Ishikawa (cell line): ENCODE results near the gene RFX4.

Experiments
- CEBPB ChIP-seq: IDR thresholded peaks from 2 replicates; pipeline ENCODE4 v1.6.1; 2012
- CREB1 ChIP-seq: IDR thresholded peaks from 2 replicates; pipeline ENCODE4 v1.6.1; 2012; ENCODE audit warnings: low read depth
- EGR1 ChIP-seq: IDR thresholded peaks from 2 replicates; pipeline ENCODE4 v1.6.1; 2012
- EP300 ChIP-seq: IDR thresholded peaks from 2 replicates; pipeline ENCODE4 v1.6.1; 2012; ENCODE audit warnings: borderline replicate concordance
- FOXM1 ChIP-seq: IDR thresholded peaks from 2 replicates; pipeline ENCODE4 v1.6.1; 2012; ENCODE audit warnings: low read depth, borderline replicate concordance
- MAX ChIP-seq: IDR thresholded peaks from 2 replicates; pipeline ENCODE4 v1.6.1; 2012
- NFIC ChIP-seq: IDR thresholded peaks from 2 replicates; pipeline ENCODE4 v1.6.1; 2012
- RAD21 ChIP-seq: IDR thresholded peaks from 2 replicates; pipeline ENCODE4 v1.6.1; 2012; ENCODE audit warnings: low read depth
- REST ChIP-seq: IDR thresholded peaks from 2 replicates; pipeline ENCODE4 v1.6.1; 2012; ENCODE audit warnings: low read depth, mild to moderate bottlenecking
- TAF1 ChIP-seq: IDR thresholded peaks from 2 replicates; pipeline ENCODE4 v1.6.1; 2012; ENCODE audit warnings: low read depth, mild to moderate bottlenecking
- TCF12 ChIP-seq: IDR thresholded peaks from 2 replicates; pipeline ENCODE4 v1.6.1; 2012; ENCODE audit warnings: low read depth
- TEAD4 ChIP-seq: IDR thresholded peaks from 2 replicates; pipeline ENCODE4 v1.6.1; 2012
- USF1 ChIP-seq: IDR thresholded peaks from 2 replicates; pipeline ENCODE4 v1.6.1; 2012
- YY1 ChIP-seq: IDR thresholded peaks from 2 replicates; pipeline ENCODE4 v1.6.1; 2012; ENCODE audit warnings: low read depth
- ZBTB7A ChIP-seq: IDR thresholded peaks from 2 replicates; pipeline ENCODE4 v1.6.1; 2012; ENCODE audit warnings: low read depth

RFX4 gene

GRCh38 chr12:106652510-106653015 lies 69.8 kb downstream of the RFX4 start:
- TF ChIP-seq TEAD4 (no peak), REST (no peak), MAX (no peak), EP300 (no peak), RAD21 (no peak), CEBPB (no peak), TCF12 (no peak), EGR1 (no peak), NFIC (no peak)

- no peak for TF ChIP-seq USF1
- no peak for TF ChIP-seq ZBTB7A
- TF ChIP-seq REST: no peak
- TF ChIP-seq EP300: no peak
- no peak for TF ChIP-seq RAD21
- no peak for TF ChIP-seq YY1
- TF ChIP-seq TEAD4: no peak
- no peak for TF ChIP-seq EGR1
- TF ChIP-seq CREB1: no peak
Observed at GRCh38 chr12:106655577-106655976, 72.8 kb downstream of the RFX4 start.

- TF ChIP-seq FOXM1 (no peak), USF1 (no peak), TAF1 (no peak), ZBTB7A (no peak), YY1 (no peak), NFIC (no peak)
Observed at GRCh38 chr12:106657488-106657887, 74.7 kb downstream of the RFX4 start.

- TF ChIP-seq YY1: no peak
Observed at GRCh38 chr12:106663385-106663784, 80.6 kb downstream of the RFX4 start.

GRCh38 chr12:106669216-106669615 lies 86.4 kb downstream of the RFX4 start:
- no peak for TF ChIP-seq NFIC
- TF ChIP-seq REST: no peak
- no peak for TF ChIP-seq CREB1
- TF ChIP-seq TEAD4: no peak
- TF ChIP-seq YY1: no peak
- no peak for TF ChIP-seq CEBPB
- no peak for TF ChIP-seq ZBTB7A
- TF ChIP-seq RAD21: no peak
- TF ChIP-seq USF1: no peak
- no peak for TF ChIP-seq MAX
- no peak for TF ChIP-seq EGR1
- TF ChIP-seq FOXM1: no peak
- no peak for TF ChIP-seq TCF12
- no peak for TF ChIP-seq TAF1
- TF ChIP-seq EP300: no peak
